Activated CD4-positive, alpha-beta T cell treated with anti-CD3 and anti-CD28 coated beads for 36 hours (primary cell): ENCODE data around the gene LURAP1L. TPM values are rescaled to one million over a fixed set of nuclear protein-coding genes. Genes with fewer than 3 reads are reported as not detected.

Source experiments
- ATAC-seq: fragments of 200-7000 bp; cut with Tn5 transposase; one replicate; pipeline ENCODE4 v1.10.0; 2021; ENCODE audit warnings: mild to moderate bottlenecking, moderate library complexity
- CTCF ChIA-PET: fragments of 350-600 bp; sonication (Branson Sonifier 250); formaldehyde crosslinking; loops from one replicate; lab custom pipeline; 2021; ENCODE audit warnings: antibody characterized with exemption; lab: Charles Lee
- POLR2A ChIA-PET: fragments of 350-600 bp; sonication (Branson Sonifier 250); formaldehyde crosslinking; loops from one replicate; lab custom pipeline; 2021; ENCODE audit warnings: antibody characterized with exemption, inconsistent platforms; lab: Charles Lee
- DNase-seq: peaks from one replicate; pipeline ENCODE4 v3.0.0-alpha.2; 2020
- H3K27ac Mint-ChIP-seq: one replicate; pipeline ENCODE4 v1.8.0; 2021; ENCODE audit warnings: mixed read lengths
- H3K27me3 Mint-ChIP-seq: one replicate; pipeline ENCODE4 v1.8.0; 2021; ENCODE audit warnings: mixed read lengths
- H3K36me3 Mint-ChIP-seq: one replicate; pipeline ENCODE4 v1.8.0; 2021; ENCODE audit warnings: low read depth, mixed read lengths
- H3K4me1 Mint-ChIP-seq: one replicate; pipeline ENCODE4 v1.8.0; 2021; ENCODE audit warnings: mixed read lengths
- H3K4me3 Mint-ChIP-seq: one replicate; pipeline ENCODE4 v1.8.0; 2021; ENCODE audit warnings: mild to moderate bottlenecking, moderate library complexity, mixed read lengths
- H3K9me3 Mint-ChIP-seq: one replicate; pipeline ENCODE4 v1.8.0; 2021; ENCODE audit warnings: low read depth, mixed read lengths
- intact Hi-C, 2 experiments: fragments of 100-400 bp; cut with DNase I in 1 of 2; cut with micrococcal nuclease in 1 of 2; formaldehyde crosslinking; loops; one replicate each; pipeline versions ENCODE4 v1.14.2 to v1.15.1; 2022 to 2024; cut with DNase I, micrococcal nuclease
- total RNA-seq, 2 experiments: library from RNA; stranded (reverse); gene quantifications; one replicate each; pipeline ENCODE4 v1.2.3, GENCODE V29; 2021

Gene LURAP1L
- not detected for total RNA-seq

- DNase-seq (no peak), ATAC-seq (no peak)
- CTCF ChIA-PET = interaction anchor here (0.6 to 1.0 kb wide), 2 partner anchors 18 to 126 kb away, joined by 3 read pairs; no protein-coding TSS in a partner anchor
- Mint-ChIP-seq H3K27me3 (peaks cover 21% of the 10 kb centered on the region), H3K4me1 (peaks cover 5% of the 10 kb centered on the region), H3K9me3 (peaks cover 2% of the 10 kb centered on the region), H3K4me3 (no peak within 1 kb of the TSS), H3K27ac (no peak within 1 kb of the TSS), H3K36me3 (no peaks in the 10 kb centered on the region)
- POLR2A ChIA-PET = no interaction called here
- intact Hi-C loops = no loop called here
These were observed at the start of gene LURAP1L for GRCh38 chr9:12774861-12775678. Gene LURAP1L, plus strand, starts transcription at chr9:12775020. Its CDS starts 696 bp downstream, at chr9:12775716.

GRCh38 chr9:12726795-12727194 is 48.0 kb upstream of the LURAP1L start:
- no peak overlapping the region for H3K27ac Mint-ChIP-seq
- H3K4me3 Mint-ChIP-seq = no peak overlapping the region
- no peak for DNase-seq
- intact Hi-C loops = loop anchor here in 1 of 2 experiments (10.0 kb wide), 1 partner anchor 358 kb away; no protein-coding TSS in a partner anchor
- ChIA-PET POLR2A (no interaction called here), CTCF (no interaction called here)
- no peaks in the 10 kb centered on the region for H3K4me1 Mint-ChIP-seq
- no peaks in the 10 kb centered on the region for H3K36me3 Mint-ChIP-seq
- H3K27me3 Mint-ChIP-seq = no peaks in the 10 kb centered on the region
- no peak for ATAC-seq
- H3K9me3 Mint-ChIP-seq = peaks cover 2% of the 10 kb centered on the region

GRCh38 chr9:12730198-12730597 is 44.6 kb upstream of the LURAP1L start:
- intact Hi-C loops = no loop called here
- Mint-ChIP-seq H3K4me3 (no peak overlapping the region), H3K36me3 (no peaks in the 10 kb centered on the region), H3K27me3 (no peaks in the 10 kb centered on the region), H3K4me1 (no peaks in the 10 kb centered on the region), H3K9me3 (peaks cover 10% of the 10 kb centered on the region), H3K27ac (no peak overlapping the region)
- CTCF ChIA-PET = no interaction called here
- POLR2A ChIA-PET = no interaction called here
- DNase-seq (no peak), ATAC-seq (no peak)

- Mint-ChIP-seq H3K27ac (no peak overlapping the region), H3K9me3 (peaks cover 14% of the 10 kb centered on the region), H3K4me3 (no peak overlapping the region), H3K36me3 (no peaks in the 10 kb centered on the region), H3K4me1 (no peaks in the 10 kb centered on the region), H3K27me3 (no peaks in the 10 kb centered on the region)
- DNase-seq = no peak
- no peak for ATAC-seq
- POLR2A ChIA-PET = no interaction called here
- intact Hi-C loops = no loop called here
- CTCF ChIA-PET = interaction anchor here (0.5 kb wide), 1 partner anchor 30 kb away, joined by 3 read pairs; no protein-coding TSS in a partner anchor
These were observed 43.9 kb upstream of the LURAP1L start for GRCh38 chr9:12730927-12731326.

- ATAC-seq = no peak
- no peaks in the 10 kb centered on the region for H3K36me3 Mint-ChIP-seq
- ChIA-PET POLR2A (no interaction called here), CTCF (interaction anchor here (0.9 kb wide), 1 partner anchor 12 kb away, joined by 3 read pairs; no protein-coding TSS in a partner anchor)
- H3K9me3 Mint-ChIP-seq = peaks cover 14% of the 10 kb centered on the region
- no peaks in the 10 kb centered on the region for H3K27me3 Mint-ChIP-seq
- H3K4me1 Mint-ChIP-seq = no peaks in the 10 kb centered on the region
- DNase-seq = no peak
- H3K4me3 Mint-ChIP-seq = no peak overlapping the region
- intact Hi-C loops = no loop called here
- no peak overlapping the region for H3K27ac Mint-ChIP-seq
These were observed 41.8 kb upstream of the LURAP1L start for GRCh38 chr9:12732971-12733370.

GRCh38 chr9:12735665-12736064 is 39.2 kb upstream of the LURAP1L start:
- ChIA-PET POLR2A (no interaction called here), CTCF (no interaction called here)
- Mint-ChIP-seq H3K9me3 (peaks cover 14% of the 10 kb centered on the region), H3K27ac (no peak overlapping the region), H3K4me1 (no peaks in the 10 kb centered on the region), H3K27me3 (no peaks in the 10 kb centered on the region), H3K4me3 (no peak overlapping the region), H3K36me3 (no peaks in the 10 kb centered on the region)
- no peak for ATAC-seq
- no peak for DNase-seq
- intact Hi-C loops = no loop called here

GRCh38 chr9:12737871-12738270 is 36.9 kb upstream of the LURAP1L start:
- DNase-seq = no peak
- Mint-ChIP-seq H3K4me3 (no peak overlapping the region), H3K9me3 (peaks cover 22% of the 10 kb centered on the region), H3K27me3 (no peaks in the 10 kb centered on the region), H3K4me1 (no peaks in the 10 kb centered on the region), H3K27ac (no peak overlapping the region), H3K36me3 (no peaks in the 10 kb centered on the region)
- no peak for ATAC-seq
- intact Hi-C loops = no loop called here
- ChIA-PET POLR2A (no interaction called here), CTCF (no interaction called here)

- no peaks in the 10 kb centered on the region for H3K27me3 Mint-ChIP-seq
- POLR2A ChIA-PET = no interaction called here
These were observed 35.7 kb upstream of the LURAP1L start for GRCh38 chr9:12739014-12739652.

GRCh38 chr9:12740845-12741244 is 34.0 kb upstream of the LURAP1L start:
- H3K27ac Mint-ChIP-seq = no peak overlapping the region
- POLR2A ChIA-PET = no interaction called here
- DNase-seq (no peak), ATAC-seq (no peak)
- H3K9me3 Mint-ChIP-seq = peaks cover 16% of the 10 kb centered on the region
- H3K27me3 Mint-ChIP-seq = no peaks in the 10 kb centered on the region
- H3K4me3 Mint-ChIP-seq = no peak overlapping the region
- H3K4me1 Mint-ChIP-seq = no peaks in the 10 kb centered on the region
- intact Hi-C loops = no loop called here
- CTCF ChIA-PET = no interaction called here
- no peaks in the 10 kb centered on the region for H3K36me3 Mint-ChIP-seq

More at GRCh38 chr9:12739014-12739652, 35.7 kb upstream of the LURAP1L start:
- H3K4me1 Mint-ChIP-seq = no peaks in the 10 kb centered on the region
- CTCF ChIA-PET = no interaction called here
- H3K36me3 Mint-ChIP-seq = no peaks in the 10 kb centered on the region
- peaks cover 20% of the 10 kb centered on the region for H3K9me3 Mint-ChIP-seq
- DNase-seq = no peak
- ATAC-seq = no peak
- intact Hi-C loops = no loop called here
- H3K4me3 Mint-ChIP-seq = no peak overlapping the region
- no peak overlapping the region for H3K27ac Mint-ChIP-seq

GRCh38 chr9:12748016-12748415 is 26.8 kb upstream of the LURAP1L start:
- no peaks in the 10 kb centered on the region for H3K36me3 Mint-ChIP-seq
- no peaks in the 10 kb centered on the region for H3K4me1 Mint-ChIP-seq
- intact Hi-C loops = no loop called here
- ChIA-PET POLR2A (no interaction called here), CTCF (no interaction called here)
- H3K27me3 Mint-ChIP-seq = no peaks in the 10 kb centered on the region
- ATAC-seq (no peak), DNase-seq (no peak)
- peaks cover 18% of the 10 kb centered on the region for H3K9me3 Mint-ChIP-seq
- H3K27ac Mint-ChIP-seq = no peak overlapping the region
- H3K4me3 Mint-ChIP-seq = no peak overlapping the region

- no peaks in the 10 kb centered on the region for H3K36me3 Mint-ChIP-seq
- peaks cover 17% of the 10 kb centered on the region for H3K9me3 Mint-ChIP-seq
- POLR2A ChIA-PET = no interaction called here
- intact Hi-C loops = no loop called here
- no peak for ATAC-seq
- no peak overlapping the region for H3K4me3 Mint-ChIP-seq
- CTCF ChIA-PET = no interaction called here
- H3K27me3 Mint-ChIP-seq = no peaks in the 10 kb centered on the region
- no peaks in the 10 kb centered on the region for H3K4me1 Mint-ChIP-seq
- H3K27ac Mint-ChIP-seq = no peak overlapping the region
- DNase-seq = no peak
These were observed 25.9 kb upstream of the LURAP1L start for GRCh38 chr9:12748954-12749353.

- H3K27me3 Mint-ChIP-seq = no peaks in the 10 kb centered on the region
- intact Hi-C loops = loop anchor here in 1 of 2 experiments (10.0 kb wide), 1 partner anchor 59 kb away; the partner anchor contains the start of gene TYRP1
- H3K27ac Mint-ChIP-seq = no peak overlapping the region
- H3K4me1 Mint-ChIP-seq = no peaks in the 10 kb centered on the region
- DNase-seq (no peak), ATAC-seq (no peak)
- H3K36me3 Mint-ChIP-seq = no peaks in the 10 kb centered on the region
- POLR2A ChIA-PET = no interaction called here
- CTCF ChIA-PET = interaction anchor here (0.6 kb wide), 2 partner anchors 17 to 34 kb away, joined by 3 read pairs; no protein-coding TSS in a partner anchor
- H3K4me3 Mint-ChIP-seq = no peak overlapping the region
- H3K9me3 Mint-ChIP-seq = peaks cover 2% of the 10 kb centered on the region
These were observed 20.9 kb upstream of the LURAP1L start for GRCh38 chr9:12753931-12754330.
